PC-9 (cell line): ENCODE data around the gene AFF4. TPM values are rescaled to one million over a fixed set of nuclear protein-coding genes. Genes with fewer than 3 reads are reported as not detected.

Experiments used
- BruUV-seq: library from RNA; stranded (reverse); fragments of 400-500 nt; replicated peaks from 2 replicates; lab custom pipeline; 2021; lab: Mats Ljungman, UMichigan
- CTCF ChIA-PET: fragments of 300-600 bp; sonication (Branson Sonifier 250); formaldehyde crosslinking; loops from one replicate; lab custom pipeline; 2022; ENCODE audit warnings: antibody characterized with exemption; lab: Charles Lee
- POLR2A ChIA-PET: fragments of 300-600 bp; sonication (Branson Sonifier 250); formaldehyde crosslinking; loops from one replicate; lab custom pipeline; 2022; ENCODE audit warnings: antibody characterized with exemption; ENCODE audit not compliant: unreplicated experiment; lab: Charles Lee
- DNase-seq, 2 experiments: peaks; one replicate each; pipeline versions ENCODE4 v3.0.0 to v3.0.0-alpha.2; 2015 to 2022; ENCODE audit warnings: mixed read lengths in 1 of 2
- H2AFZ ChIP-seq: fragments of 200-600 bp; sonication (generic); 2 replicates; pipeline ENCODE4 v1.8.1; 2017; ENCODE audit warnings: antibody characterized with exemption
- H3F3A ChIP-seq: fragments of 200-600 bp; sonication (generic); 2 replicates; pipeline ENCODE4 v1.8.1; 2017; ENCODE audit warnings: antibody characterized with exemption, mild to moderate bottlenecking, low read depth; ENCODE audit not compliant: insufficient read depth
- H3K27ac ChIP-seq: fragments of 200-600 bp; sonication (generic); 2 replicates; pipeline ENCODE4 v1.6.1; 2016; ENCODE audit warnings: mixed run types
- H3K27me3 ChIP-seq: fragments of 200-600 bp; sonication (generic); 2 replicates; pipeline ENCODE4 v1.6.1; 2016; ENCODE audit warnings: low read depth, mixed run types; ENCODE audit not compliant: insufficient read depth
- H3K36me3 ChIP-seq: fragments of 200-600 bp; sonication (generic); 2 replicates; pipeline ENCODE4 v1.6.1; 2016; ENCODE audit warnings: low read depth, mixed run types
- H3K4me1 ChIP-seq: fragments of 200-600 bp; sonication (generic); replicated peaks from 2 replicates; pipeline ENCODE4 v1.6.1; 2016; ENCODE audit warnings: mixed run types; ENCODE audit not compliant: insufficient read depth
- H3K4me2 ChIP-seq: fragments of 200-600 bp; sonication (generic); 2 replicates; pipeline ENCODE4 v1.6.1; 2017; ENCODE audit warnings: mixed run types
- H3K4me3 ChIP-seq: fragments of 200-600 bp; sonication (generic); 2 replicates; pipeline ENCODE4 v1.6.1; 2016; ENCODE audit warnings: mixed run types
- H3K79me2 ChIP-seq: fragments of 200-600 bp; sonication (generic); 2 replicates; pipeline ENCODE4 v1.6.1; 2017; ENCODE audit warnings: low read depth, mixed run types
- H3K9me2 ChIP-seq: fragments of 200-600 bp; sonication (generic); 2 replicates; pipeline ENCODE4 v1.8.1; 2017; ENCODE audit warnings: mild to moderate bottlenecking; ENCODE audit not compliant: insufficient read depth
- H3K9me3 ChIP-seq: fragments of 200-600 bp; sonication (generic); 2 replicates; pipeline ENCODE4 v1.8.1; 2016; ENCODE audit warnings: low read depth; ENCODE audit not compliant: insufficient read depth
- H4K20me1 ChIP-seq: fragments of 200-600 bp; sonication (generic); 2 replicates; pipeline ENCODE4 v1.8.1; 2017; ENCODE audit not compliant: insufficient read depth
- EZH2 ChIP-seq: fragments of 200-600 bp; sonication (generic); IDR thresholded peaks from 2 replicates; pipeline ENCODE4 v1.8.0; 2017; ENCODE audit warnings: antibody characterized with exemption, low read depth
- intact Hi-C: fragments of 100-400 bp; cut with micrococcal nuclease; formaldehyde crosslinking; loops from one replicate; pipeline ENCODE4 v1.10.0; 2022; ENCODE audit not compliant: unreplicated experiment
- total RNA-seq: library from RNA; stranded (reverse); gene quantifications from 2 replicates; pipeline ENCODE4 v1.2.3, GENCODE V29; 2021
- TF ChIP-seq, protein P1 (sequence below): fragments of 200-600 bp; sonication (generic); conservative IDR thresholded peaks from 2 replicates; pipeline ENCODE4 v1.6.1; 2017; ENCODE audit warnings: mixed run types, antibody characterized with exemption, mild to moderate bottlenecking, moderate library complexity

The AFF4 gene
- total RNA-seq, 1 experiment from 2014 or later = 59.5 TPM

DNA sequence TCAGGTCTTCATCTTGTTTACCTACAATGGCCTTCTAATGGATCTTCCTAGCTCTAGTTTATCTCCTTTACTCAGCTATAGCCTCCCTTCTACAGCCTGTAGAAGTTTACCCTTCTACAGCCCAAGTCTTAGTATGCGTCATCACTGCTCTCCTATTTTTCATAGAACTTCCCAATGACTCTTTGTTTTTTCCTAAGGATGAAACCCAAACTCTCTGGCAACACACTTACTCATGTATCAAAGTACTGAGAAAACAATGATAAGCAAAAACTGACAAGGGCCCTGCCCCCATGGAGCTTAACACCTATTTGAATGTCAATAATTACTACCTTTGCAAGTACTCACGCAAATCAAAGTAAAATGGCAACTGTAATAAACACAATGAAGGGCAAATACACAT, 56.3 kb downstream of the AFF4 start:
- H3K79me2 ChIP-seq = peaks cover 4% of the 10 kb centered on the region
- H3K27me3 ChIP-seq = no peaks in the 10 kb centered on the region
- peaks cover 4% of the 10 kb centered on the region; the same call in 1 of the 2 replicates for H3K9me2 ChIP-seq
- no peaks in the 10 kb centered on the region for H3K4me1 ChIP-seq
- ChIA-PET POLR2A (no interaction called here), CTCF (interaction anchor here (0.6 kb wide), 1 partner anchor 621 kb away, joined by 3 read pairs; no protein-coding TSS in a partner anchor)
- H3K27ac ChIP-seq = no peak overlapping the region
- peaks cover 12% of the 10 kb centered on the region; the same call in 1 of the 2 replicates for H3F3A ChIP-seq
- H3K36me3 ChIP-seq = peaks cover 29% of the 10 kb centered on the region
- no TSS peak for BruUV-seq
- H3K4me3 ChIP-seq = no peak overlapping the region
- H2AFZ ChIP-seq = no peak overlapping the region
- no peak for DNase-seq
- intact Hi-C loops = no loop called here
- no peak overlapping the region for H3K4me2 ChIP-seq
- H3K9me3 ChIP-seq = no peaks in the 10 kb centered on the region
- TF ChIP-seq, protein P1, sequence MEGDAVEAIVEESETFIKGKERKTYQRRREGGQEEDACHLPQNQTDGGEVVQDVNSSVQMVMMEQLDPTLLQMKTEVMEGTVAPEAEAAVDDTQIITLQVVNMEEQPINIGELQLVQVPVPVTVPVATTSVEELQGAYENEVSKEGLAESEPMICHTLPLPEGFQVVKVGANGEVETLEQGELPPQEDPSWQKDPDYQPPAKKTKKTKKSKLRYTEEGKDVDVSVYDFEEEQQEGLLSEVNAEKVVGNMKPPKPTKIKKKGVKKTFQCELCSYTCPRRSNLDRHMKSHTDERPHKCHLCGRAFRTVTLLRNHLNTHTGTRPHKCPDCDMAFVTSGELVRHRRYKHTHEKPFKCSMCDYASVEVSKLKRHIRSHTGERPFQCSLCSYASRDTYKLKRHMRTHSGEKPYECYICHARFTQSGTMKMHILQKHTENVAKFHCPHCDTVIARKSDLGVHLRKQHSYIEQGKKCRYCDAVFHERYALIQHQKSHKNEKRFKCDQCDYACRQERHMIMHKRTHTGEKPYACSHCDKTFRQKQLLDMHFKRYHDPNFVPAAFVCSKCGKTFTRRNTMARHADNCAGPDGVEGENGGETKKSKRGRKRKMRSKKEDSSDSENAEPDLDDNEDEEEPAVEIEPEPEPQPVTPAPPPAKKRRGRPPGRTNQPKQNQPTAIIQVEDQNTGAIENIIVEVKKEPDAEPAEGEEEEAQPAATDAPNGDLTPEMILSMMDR = no peak
- no peak for TF ChIP-seq EZH2
- H4K20me1 ChIP-seq = peaks cover 31% of the 10 kb centered on the region

DNA sequence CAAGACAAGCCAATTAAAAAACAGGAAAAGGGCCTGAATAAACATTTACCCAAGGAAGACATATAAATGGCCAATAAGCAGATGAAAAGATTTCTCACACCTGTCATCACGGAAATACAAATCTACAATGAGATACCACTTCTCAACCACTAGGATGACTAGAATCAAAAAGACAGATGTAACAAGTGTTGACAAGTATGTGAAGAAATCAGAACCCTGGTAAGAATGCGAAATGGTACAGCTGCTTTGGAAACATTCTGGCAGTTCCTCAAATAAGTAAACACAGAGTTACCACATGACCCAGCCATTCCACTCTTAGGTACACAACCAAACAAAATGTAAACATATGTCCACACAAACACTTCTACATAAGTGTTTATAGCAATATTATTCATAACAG, 57.5 kb downstream of the AFF4 start:
- Histone ChIP-seq H3K4me2 (no peak overlapping the region), H3K9me3 (no peaks in the 10 kb centered on the region), H4K20me1 (peaks cover 26% of the 10 kb centered on the region), H3K27ac (no peak overlapping the region), H3K27me3 (no peaks in the 10 kb centered on the region), H3K9me2 (peaks cover 4% of the 10 kb centered on the region; the same call in 1 of the 2 replicates), H3K4me1 (no peaks in the 10 kb centered on the region), H3K4me3 (no peak overlapping the region), H3F3A (peaks cover 12% of the 10 kb centered on the region; the same call in 1 of the 2 replicates), H2AFZ (no peak overlapping the region), H3K79me2 (peaks cover 4% of the 10 kb centered on the region), H3K36me3 (peaks cover 24% of the 10 kb centered on the region; the same call in 1 of the 2 replicates)
- CTCF ChIA-PET = no interaction called here
- peak in 1 of 2 experiments; percentile 43 for DNase-seq
- intact Hi-C loops = no loop called here
- TF ChIP-seq EZH2 = no peak
- TF ChIP-seq, protein P1 = no peak
- POLR2A ChIA-PET = no interaction called here
- BruUV-seq = no TSS peak

DNA sequence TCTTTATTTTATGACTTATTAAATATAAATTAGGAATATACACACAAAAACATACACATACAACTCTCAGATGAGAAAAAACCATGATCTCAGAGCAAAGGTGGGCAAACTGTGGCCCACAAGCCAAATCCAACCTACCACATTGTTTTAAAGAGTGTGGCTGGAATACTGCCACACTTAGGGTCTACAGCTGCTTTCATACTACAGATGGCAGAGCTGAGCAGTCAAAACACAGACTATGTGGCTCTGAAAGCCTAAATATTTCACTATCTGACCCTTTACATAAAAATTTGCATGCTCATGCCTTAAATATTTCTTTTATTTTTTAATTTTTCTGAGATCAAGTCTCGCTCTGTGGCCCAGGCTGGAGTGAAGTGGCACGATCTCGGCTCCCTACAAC, 61.7 kb downstream of the AFF4 start:
- CTCF ChIA-PET = no interaction called here
- no peak for DNase-seq
- no TSS peak for BruUV-seq
- Histone ChIP-seq H3K9me3 (no peaks in the 10 kb centered on the region), H3K27ac (no peak overlapping the region), H2AFZ (no peak overlapping the region), H3K36me3 (peaks cover 28% of the 10 kb centered on the region), H3K4me1 (no peaks in the 10 kb centered on the region), H3K4me2 (no peak overlapping the region), H3K4me3 (no peak overlapping the region), H3K79me2 (peaks cover 4% of the 10 kb centered on the region), H3K9me2 (peaks cover 4% of the 10 kb centered on the region; the same call in 1 of the 2 replicates), H4K20me1 (peaks cover 10% of the 10 kb centered on the region; the same call in 1 of the 2 replicates), H3F3A (no peaks in the 10 kb centered on the region), H3K27me3 (no peaks in the 10 kb centered on the region)
- POLR2A ChIA-PET = no interaction called here
- TF ChIP-seq, protein P1 = no peak
- no peak for TF ChIP-seq EZH2
- intact Hi-C loops = no loop called here
